CMK (cell line): ENCODE results near the gene AGBL1.

Source experiments
- DNase-seq: peaks from one replicate; pipeline ENCODE4 v3.0.0-alpha.2; 2010; ENCODE audit warnings: low read depth

The AGBL1 gene

DNA sequence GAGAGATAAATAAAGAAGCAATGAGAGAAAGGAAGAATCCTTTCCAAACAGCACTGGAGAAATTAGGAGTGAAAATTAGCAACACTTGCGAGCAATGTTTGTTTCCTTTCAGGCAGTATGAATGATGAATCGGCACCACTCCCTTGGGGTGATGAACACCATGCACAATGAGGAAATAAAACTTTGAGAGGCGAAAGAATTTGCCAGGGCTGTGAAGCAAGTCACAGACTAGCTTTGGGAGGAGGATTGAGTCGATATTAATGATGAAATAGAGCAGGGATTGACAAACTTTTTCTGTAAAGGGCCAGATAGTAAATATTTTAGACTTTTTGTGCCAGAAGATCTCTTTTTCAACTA is 237.7 kb downstream of the AGBL1 start:
- DNase-seq = no peak

GRCh38 chr15:86322629-86323028 is 243.0 kb downstream of the AGBL1 start:
- no peak for DNase-seq

GRCh38 chr15:86327230-86327865 is 247.7 kb downstream of the AGBL1 start:
- DNase-seq = no peak

- no peak for DNase-seq
These were observed 249.0 kb downstream of the AGBL1 start for GRCh38 chr15:86328658-86329057.

GRCh38 chr15:86329311-86330013 is 249.8 kb downstream of the AGBL1 start:
- no peak for DNase-seq

GRCh38 chr15:86333819-86334218 is 254.1 kb downstream of the AGBL1 start:
- no peak for DNase-seq

DNA sequence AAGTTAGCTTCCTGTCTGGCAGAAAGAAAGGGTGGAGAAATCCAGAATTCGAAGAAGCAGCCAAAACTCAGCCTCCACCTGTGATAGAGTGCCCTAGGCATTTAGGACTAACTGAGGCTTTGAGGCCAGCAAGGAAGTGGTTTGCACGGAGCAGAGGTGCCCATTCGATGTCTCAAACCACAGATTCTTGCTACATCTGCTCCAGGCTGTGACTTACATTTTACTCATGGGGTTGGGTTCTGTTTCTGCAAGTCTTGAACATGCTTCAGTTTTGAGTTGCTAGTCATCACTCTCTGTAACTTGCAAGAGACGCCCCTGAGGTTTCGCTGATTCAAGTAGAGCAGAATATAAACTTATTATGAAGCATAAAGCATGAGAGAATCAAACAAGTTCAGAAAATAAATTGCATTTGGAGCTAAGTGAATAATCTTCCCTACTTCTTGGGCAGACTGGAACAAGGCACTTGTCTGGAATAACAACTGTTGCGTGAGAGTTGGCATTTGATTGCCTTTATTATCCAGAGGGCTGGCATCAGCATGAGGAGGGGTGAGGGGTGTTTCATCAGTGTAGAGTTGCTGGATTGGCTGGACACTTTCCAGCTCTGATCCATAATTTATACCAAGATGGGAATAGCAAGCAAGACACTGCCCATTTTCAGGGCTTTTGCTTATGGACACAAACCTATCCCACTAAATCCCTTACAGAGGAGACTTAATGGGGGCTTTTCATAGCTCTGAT is 256.5 kb downstream of the AGBL1 start:
- DNase-seq = no peak

GRCh38 chr15:86337071-86337470 is 257.4 kb downstream of the AGBL1 start:
- no peak for DNase-seq

DNA sequence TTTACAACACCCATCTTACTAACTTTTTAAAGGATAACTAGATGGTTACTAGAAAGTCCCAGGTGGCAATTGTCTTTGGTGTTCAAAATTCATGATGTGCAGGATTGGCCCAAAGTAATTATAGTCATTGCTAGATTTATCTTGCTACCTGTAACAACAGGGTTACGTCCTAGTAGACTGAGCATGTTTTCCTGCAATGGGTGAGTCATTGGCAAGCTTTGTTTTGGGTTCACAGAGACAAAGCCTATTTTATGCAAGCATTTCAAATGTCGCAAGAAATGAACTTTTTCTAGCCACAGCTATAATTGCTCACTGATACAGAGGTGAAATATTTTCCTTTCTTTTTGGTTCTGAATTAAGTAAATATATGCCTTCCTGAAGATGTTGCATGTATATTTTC is 267.6 kb downstream of the AGBL1 start:
- no peak for DNase-seq

DNA sequence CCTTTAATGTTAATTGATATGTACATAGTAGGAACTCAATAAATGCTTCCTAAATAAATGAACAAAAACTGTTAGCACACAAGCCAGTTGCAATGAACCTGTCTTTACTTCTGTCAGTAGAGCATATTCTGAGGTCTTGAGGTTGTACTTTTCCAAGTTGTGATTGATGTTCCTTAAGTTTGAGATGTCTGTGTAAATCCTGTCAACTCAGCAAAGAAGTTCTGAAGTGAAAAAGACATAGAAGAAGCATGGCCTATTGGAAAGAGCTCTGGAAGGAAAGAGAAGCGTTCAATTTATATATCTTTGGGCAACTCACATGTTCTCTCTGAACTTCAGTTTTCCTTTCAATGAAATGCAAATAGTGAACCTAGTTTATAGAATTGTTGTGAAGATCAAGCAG is 269.9 kb downstream of the AGBL1 start:
- no peak for DNase-seq

DNA sequence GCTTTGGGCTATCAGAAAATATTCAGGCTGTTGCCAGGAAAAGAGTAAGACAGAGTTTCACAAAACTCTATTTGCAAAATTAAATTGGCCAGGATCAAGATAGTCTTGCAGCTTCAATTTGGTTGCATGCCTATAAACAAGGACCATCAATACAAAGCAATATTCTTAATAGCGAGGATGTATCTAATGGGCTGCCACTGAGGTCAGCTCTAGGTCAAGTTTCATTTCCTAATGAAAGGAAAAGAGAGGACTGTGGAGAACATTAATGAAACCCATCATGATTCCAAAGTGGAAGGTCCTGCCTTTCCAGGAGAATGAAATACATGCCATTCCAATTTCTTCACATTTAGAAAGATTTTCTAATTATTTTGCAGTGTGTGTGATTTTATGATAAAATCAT is 273.5 kb downstream of the AGBL1 start:
- DNase-seq = no peak

- DNase-seq = no peak
These were observed 275.7 kb downstream of the AGBL1 start for GRCh38 chr15:86355361-86355760.

GRCh38 chr15:86355801-86356200 is 276.1 kb downstream of the AGBL1 start:
- no peak for DNase-seq

GRCh38 chr15:86362555-86362954 is 282.9 kb downstream of the AGBL1 start:
- DNase-seq = no peak

GRCh38 chr15:86373147-86373546 is 293.5 kb downstream of the AGBL1 start:
- DNase-seq = no peak

DNA sequence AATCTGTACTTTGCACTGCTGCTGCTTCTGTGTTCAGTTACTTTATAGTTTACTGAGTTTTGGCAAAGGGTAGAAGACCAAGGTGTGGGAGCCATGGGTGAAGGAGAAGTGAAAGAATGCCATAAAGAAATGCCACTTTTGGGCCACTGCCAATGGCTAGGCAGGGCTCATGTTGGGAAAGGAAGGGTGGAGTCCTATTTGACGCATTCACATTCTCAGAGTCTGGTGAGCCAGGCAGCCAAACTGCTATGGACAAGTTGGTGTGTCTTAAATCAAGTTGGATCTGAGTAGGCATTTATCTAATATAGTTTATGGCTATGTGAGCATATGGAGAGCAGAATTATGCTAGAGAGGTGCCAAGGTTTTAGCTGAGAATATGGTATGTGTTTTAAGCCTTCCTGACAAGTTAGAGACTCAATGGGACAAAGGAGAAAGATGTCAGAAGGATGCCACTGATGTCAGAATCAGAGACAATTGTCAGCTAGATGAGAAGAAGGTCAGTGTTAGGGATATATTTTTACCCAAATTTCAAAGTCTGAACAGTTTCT is 296.1 kb downstream of the AGBL1 start:
- DNase-seq = no peak

- no peak for DNase-seq
These were observed 298.2 kb downstream of the AGBL1 start for GRCh38 chr15:86377914-86378313.

- no peak for DNase-seq
These were observed 302.7 kb downstream of the AGBL1 start for GRCh38 chr15:86382341-86382740.

- DNase-seq = no peak
These were observed 303.9 kb downstream of the AGBL1 start for GRCh38 chr15:86383611-86384010.

GRCh38 chr15:86384186-86384585 is 304.5 kb downstream of the AGBL1 start:
- no peak for DNase-seq

- no peak for DNase-seq
These were observed 312.6 kb downstream of the AGBL1 start for GRCh38 chr15:86392296-86392695.

DNA sequence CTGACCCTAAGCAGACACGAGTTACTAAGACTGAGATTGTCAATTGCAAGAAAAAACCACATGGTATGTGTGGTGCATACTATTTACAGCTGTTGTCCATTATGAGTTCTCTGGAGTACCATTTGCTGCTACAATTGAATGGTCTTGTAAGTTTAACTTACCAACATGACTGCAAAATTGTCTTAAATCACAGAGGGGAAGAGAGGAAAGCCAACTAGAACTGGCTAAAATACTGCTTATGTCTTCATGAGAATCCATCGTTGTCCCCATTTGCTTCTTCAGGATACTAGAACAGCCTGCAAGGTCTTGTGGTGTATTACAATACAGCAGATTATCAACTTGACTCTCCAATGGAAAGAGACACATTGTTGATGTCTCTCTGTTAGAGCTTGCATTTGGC is 313.2 kb downstream of the AGBL1 start:
- DNase-seq = no peak

- DNase-seq = no peak
These were observed 315.2 kb downstream of the AGBL1 start for GRCh38 chr15:86394866-86395265.
